HG03460 (cell line): Measurements from ENCODE around the gene IFNGR2.
"Not testable (repeated sequence)": the region's sequence is repeated elsewhere in the genome, so short reads cannot be mapped to it uniquely, and the experiment has no call there.

ENCODE experiments used
- ATAC-seq: cut with Tn5 transposase; IDR thresholded peaks from one replicate; pipeline ENCODE4 v1.9.1; 2021; ENCODE audit not compliant: unreplicated experiment

Gene IFNGR2

GRCh38 chr21:33403128-33403785 lies at the start of gene IFNGR2:
TSS of gene IFNGR2 (plus strand) at chr21:33403413. CDS start at chr21:33403544, 131 bp downstream.
- no peak for ATAC-seq

- ATAC-seq: no peak
Measured at GRCh38 chr21:33355355-33355754, 47.9 kb upstream of the IFNGR2 start.

DNA sequence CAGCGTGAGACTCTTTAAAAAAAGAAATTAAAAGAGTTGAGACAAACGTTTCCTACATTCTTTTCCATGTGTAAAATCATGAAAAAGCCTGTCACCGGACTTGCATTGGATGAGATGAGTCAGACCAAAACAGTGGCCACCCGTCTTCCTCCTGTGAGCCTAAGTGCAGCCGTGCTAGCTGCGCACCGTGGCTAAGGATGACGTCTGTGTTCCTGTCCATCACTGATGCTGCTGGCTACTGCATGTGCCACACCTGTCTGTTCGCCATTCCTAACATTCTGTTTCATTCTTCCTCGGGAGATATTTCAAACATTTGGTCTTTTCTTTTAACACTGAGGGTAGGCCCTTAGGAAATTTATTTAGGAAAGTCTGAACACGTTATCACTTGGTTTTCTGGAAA lies 47.2 kb upstream of the IFNGR2 start:
- ATAC-seq: no peak

- ATAC-seq: no peak
Measured at GRCh38 chr21:33357177-33357576, 46.0 kb upstream of the IFNGR2 start.

GRCh38 chr21:33359446-33359845 lies 43.8 kb upstream of the IFNGR2 start:
- no peak for ATAC-seq

DNA sequence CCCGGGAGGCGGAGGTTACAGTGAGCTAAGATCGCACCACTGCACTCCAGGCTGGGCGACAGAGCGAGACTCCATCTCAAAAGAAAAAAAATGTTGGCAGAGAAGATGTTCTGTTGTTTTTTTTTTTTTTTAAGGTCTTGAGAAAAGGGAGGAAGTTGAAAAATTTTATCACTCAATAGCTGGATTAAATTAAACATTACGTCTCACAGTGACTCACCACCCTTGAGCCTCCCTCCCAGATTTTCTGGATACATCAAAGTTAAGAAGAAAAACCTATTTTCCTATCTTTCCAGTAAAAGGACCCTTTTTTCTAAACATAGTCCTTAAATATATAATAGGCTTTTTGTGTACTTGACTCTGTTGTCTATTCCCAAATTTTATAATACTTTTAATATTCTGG lies 42.9 kb upstream of the IFNGR2 start:
- no peak for ATAC-seq

DNA sequence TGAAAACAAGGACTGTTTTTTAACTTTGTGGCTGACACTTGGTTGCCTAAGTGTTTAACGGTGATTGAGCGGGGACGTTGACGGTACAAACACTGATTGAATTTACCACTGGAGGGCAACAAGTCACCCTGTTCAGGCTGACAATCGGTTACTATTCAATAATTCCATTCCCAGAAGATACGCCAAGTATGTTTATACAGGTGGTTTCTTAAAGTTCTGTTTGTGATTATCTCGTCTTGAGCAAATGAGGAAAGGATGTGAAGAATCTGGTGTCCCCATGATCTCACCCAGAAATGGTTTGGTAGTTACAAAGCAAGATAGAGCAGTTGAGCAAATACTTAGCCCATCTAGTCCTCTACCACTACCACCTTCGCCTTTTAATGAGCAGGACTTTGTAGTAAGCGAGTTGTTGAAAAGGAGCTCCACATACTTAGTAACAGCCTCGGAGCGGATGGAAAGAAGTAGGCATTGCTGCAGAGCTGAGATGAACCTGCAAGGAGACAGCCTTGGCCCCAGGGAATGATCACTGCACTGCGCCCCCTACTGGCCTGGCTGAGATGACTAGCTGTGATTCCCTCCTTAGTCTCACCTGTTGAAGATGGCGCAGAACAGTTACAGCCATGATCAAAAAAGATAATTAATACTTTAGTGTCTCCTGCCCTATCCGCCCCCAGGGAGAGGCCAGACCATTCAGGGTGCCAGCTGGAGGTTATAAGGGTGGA lies 42.2 kb upstream of the IFNGR2 start:
- ATAC-seq: peak; percentile 84

DNA sequence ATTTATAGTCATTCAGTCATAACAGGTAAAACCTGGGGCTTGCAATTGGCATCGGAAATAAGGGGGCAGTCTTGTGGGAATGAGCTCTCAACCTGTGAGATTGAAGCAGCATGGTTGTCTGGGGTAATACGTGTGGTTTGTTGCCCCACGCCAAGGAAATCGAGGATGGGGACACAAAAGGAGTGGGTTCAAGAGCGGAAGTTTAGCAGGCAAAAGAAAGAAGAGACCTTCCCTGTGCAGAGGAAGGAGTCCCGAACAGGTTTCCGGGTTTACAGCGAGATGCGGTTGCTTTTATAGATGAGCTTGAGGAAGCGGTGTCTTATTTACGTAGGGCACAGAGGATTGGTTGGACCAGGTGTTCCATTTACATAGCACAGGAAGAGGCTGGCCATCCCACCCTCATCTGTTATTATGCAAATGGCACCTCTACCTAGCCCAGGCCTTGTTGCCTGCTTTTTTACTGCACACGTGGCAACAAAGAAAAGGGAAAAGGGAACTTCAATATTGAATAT lies 41.1 kb upstream of the IFNGR2 start:
- ATAC-seq: peak; percentile 39

DNA sequence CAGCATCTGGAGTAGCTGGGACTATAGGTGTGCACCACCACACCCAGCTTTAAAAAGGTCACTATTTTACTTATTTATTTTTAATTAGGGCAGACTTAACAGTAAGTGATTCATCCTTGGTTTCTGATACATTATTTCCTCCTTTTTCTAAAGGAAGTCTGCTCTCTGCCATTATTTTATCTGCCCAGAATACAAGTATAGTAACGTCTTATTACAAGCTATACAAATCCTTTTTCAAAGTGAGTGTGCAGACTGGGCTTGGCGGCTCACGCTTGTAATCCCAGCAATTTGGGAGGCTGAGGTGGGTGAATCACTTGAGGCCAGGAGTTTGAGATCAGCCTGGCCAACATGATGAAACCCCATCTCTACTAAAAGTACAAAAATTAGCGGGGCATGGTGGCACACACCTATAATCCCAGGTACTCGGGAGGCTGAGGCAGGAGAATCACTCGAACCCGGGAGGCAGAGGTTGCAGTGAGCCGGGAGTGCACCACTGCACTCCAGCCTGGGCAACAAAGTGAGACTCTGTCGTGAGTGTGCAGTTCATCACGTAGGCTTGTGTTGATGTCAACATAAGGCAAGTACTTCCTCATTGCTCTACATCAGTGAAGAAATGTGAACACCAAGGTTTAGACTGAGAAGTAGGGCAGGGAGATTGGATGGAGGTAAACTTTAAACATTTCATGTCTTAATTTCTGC lies 39.2 kb upstream of the IFNGR2 start:
- not testable (repeated sequence) for ATAC-seq

GRCh38 chr21:33364830-33365229 lies 38.4 kb upstream of the IFNGR2 start:
- no peak for ATAC-seq

- no peak for ATAC-seq
Measured at GRCh38 chr21:33367309-33367973, 35.8 kb upstream of the IFNGR2 start.

- no peak for ATAC-seq
Measured at GRCh38 chr21:33368124-33368523, 35.1 kb upstream of the IFNGR2 start.

DNA sequence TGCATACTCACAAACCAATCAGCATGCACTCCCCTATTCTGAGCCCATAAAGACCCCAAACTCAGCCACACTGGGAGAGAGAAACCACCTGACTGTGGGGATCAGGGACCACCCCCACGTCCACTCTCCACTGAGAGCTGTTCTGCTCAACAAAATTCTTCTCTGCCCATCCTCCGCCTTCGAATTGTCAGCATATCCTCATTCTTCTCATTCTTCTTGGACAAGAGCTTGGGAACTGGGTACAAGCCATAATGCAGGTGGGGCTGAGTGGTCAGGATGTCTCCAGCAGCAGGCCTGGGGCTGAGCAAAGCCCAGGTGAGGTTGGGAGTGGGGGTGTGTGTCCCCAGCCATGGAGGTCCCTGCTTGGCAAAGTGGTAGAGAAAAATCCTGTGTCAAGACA lies 34.6 kb upstream of the IFNGR2 start:
- no peak for ATAC-seq

GRCh38 chr21:33369586-33369985 lies 33.6 kb upstream of the IFNGR2 start:
- ATAC-seq: no peak

DNA sequence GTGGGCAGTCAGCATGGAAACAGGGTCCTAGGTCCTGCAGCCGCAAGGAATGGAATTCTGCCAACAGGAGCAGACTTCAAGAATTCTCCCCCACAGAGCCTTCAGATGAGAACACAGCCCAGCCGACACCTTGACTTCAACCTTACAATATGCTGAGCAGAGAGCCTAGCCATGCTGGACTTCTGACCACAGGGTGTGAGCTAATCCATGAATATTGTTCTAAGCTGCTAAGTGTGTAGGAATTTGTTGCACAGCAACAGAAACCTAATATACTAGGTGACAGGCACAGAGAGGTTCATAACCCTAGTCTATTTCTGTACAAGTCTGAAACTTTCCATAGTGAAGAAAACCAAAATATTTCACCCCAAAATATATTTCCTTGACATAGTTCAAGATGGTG lies 32.9 kb upstream of the IFNGR2 start:
- no peak for ATAC-seq

DNA sequence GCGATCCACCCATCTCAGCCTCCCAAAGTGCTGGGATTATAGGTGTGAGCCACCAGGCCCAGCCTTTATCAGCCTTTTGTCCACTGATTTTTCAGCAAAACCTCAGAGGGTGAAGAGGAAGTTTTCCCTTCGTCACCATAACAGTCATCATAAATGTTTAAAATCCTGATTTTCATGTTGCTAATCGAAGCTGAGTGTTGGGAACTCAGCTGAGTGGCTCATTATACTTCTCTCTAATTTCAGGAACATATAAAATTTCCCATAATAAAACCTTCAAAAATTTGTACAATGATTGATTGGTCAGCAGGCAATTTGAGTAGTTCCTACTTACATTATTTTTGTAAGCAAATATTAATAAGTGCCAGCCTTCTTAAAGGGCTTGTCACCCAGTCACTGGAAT lies 31.8 kb upstream of the IFNGR2 start:
- ATAC-seq: no peak

GRCh38 chr21:33372582-33372981 lies 30.6 kb upstream of the IFNGR2 start:
- ATAC-seq: no peak

DNA sequence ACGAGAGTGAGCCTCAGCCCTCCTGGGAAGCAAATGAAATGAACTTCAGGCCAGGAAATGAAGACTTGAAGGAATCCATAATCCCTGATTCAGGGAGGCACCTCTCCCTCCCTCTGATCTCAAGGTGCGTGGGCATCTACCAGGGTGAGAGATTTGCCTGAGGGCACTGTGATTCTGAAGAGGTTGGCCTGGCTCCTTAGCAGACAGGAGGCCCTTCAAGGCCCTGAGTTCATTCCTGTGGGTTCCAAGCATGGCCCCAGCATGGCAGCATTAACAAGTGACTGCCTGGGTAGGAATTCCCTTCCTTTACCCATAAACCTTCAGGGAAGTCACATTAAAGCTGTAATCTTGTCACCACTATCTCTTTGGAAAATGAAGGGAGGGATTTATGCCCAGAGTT lies 29.8 kb upstream of the IFNGR2 start:
- no peak for ATAC-seq

DNA sequence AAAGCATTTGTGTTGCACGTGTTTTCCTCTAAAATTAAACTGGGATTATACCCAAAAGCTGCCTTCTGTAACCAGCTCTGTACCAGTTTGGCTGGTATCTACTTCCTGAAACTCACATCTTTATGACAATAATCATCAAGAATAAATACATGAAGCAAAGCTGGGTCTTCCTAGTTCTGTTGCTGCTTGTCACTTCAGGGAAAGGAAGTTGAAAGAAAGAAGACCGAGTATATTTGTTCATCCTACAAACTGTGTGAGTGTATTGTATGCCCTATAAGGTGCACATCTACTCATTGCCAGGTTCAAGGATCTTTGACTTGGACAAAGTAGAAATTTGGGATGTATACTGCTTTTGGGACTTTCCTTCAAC lies 29.1 kb upstream of the IFNGR2 start:
- no peak for ATAC-seq

DNA sequence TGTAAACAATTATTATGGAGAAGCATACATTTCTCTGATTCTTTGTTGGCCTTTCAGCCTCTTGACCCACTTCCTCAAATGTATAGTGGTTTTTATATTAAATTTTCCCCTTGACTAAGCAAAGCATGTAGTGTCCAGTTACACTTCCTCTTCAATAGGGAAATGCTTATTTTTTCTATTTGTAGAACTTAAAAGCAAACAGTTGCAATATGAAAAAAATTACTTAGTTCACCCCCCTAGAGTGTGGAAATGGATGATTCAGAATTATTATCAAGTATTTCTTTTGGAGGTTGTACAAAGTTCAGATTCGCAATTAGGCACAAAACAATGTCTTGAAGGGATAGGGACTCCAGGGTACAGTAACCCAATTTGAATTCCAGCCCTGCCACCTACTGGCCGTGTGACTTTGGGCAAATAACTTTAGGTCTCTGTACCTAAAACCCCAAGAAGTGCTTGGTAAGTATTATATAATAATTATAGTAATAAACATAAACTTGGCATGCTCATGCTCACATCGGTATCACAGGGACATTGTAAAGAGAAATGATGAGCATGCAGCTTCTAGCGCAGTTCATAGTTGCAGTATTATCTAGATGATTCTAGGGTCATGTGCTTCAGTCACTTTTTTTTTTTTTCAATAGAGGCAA lies 28.6 kb upstream of the IFNGR2 start:
- ATAC-seq: no peak

DNA sequence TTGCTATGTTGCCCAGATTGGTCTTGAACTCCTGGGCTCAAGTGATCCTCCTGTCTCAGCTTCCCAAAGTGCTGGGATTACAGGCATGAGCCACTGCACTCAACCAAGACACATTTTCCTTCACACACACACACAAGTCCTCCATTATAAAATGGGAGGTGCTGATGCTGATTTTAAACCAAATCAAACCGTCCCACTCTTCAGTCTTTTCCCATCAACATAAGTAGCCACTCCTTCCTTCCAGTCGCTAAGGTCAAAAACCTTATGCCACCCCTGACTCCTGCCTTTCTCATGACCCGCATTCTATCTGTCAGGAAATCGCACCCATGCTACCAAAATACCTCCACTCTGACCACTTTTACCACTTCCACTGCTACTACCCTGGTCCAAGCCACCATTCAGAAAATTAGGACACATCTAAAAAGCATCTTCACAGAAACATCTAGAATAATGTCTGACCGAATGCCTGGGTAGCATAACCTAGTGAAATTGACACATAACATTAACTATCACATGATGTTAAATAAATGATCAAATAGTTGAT lies 28.0 kb upstream of the IFNGR2 start:
- ATAC-seq: no peak
